ENCODE results near the gene HOXC9. TPM values are rescaled to one million over a fixed set of nuclear protein-coding genes. Genes with fewer than 3 reads are reported as not detected.

HOXC9 gene
- total and polyA plus RNA-seq, 9 of the 15 experiments (the other 6 are each of a cell fraction or from before 2014, with no cell fraction given), result 1.1 to 10.5 (median 9.3) TPM

- TF ChIP-seq SIN3A (IDR thresholded peaks at IDR 0.05; ENCODE audit: borderline replicate concordance in 2 of 2, control insufficient read depth in 1 of 2, low read depth in 2 of 2, low read length in 2 of 2) (no peak), TCF7 (IDR thresholded peaks at IDR 0.05; ENCODE audit: borderline replicate concordance) (no peak), MLX (CRISPR knock-in tag; conservative IDR thresholded peaks at IDR 0.05) (no peak), CREM (IDR thresholded peaks at IDR 0.05; ENCODE audit: low read depth) (peak; percentile 29; the same call in 1 of the 2 replicates), XRCC4 (IDR thresholded peaks at IDR 0.05; ENCODE audit: extremely low read depth, insufficient read depth, insufficient read length) (no peak), NUFIP1 (IDR thresholded peaks at IDR 0.05; ENCODE audit: partially characterized antibody) (no peak), ZNF253 (CRISPR knock-in tag; conservative IDR thresholded peaks at IDR 0.05) (no peak), KLF1 (tag; IDR thresholded peaks at IDR 0.05) (no peak), MCM7 (IDR thresholded peaks at IDR 0.05) (no peak), XRCC5 (IDR thresholded peaks at IDR 0.05; ENCODE audit: low read depth, low read length) (peak; percentile 71), KDM2B (CRISPR knock-in tag; IDR thresholded peaks at IDR 0.05) (0 out of 2 replicates have a peak, but pooled peaks have one; percentile 50), MAFF (IDR thresholded peaks at IDR 0.05; ENCODE audit: low read length) (no peak), SRSF1 (IDR thresholded peaks at IDR 0.05; ENCODE audit: low read depth, low read length) (no peak), HNRNPL (IDR thresholded peaks at IDR 0.05; ENCODE audit: low read depth, low read length) (no peak), MCM3 (IDR thresholded peaks at IDR 0.05) (no peak), KAT7 (CRISPR knock-in tag; IDR thresholded peaks at IDR 0.05; ENCODE audit: borderline replicate concordance) (no peak), GATAD2A (IDR thresholded peaks at IDR 0.05) (no peak), LEF1 (IDR thresholded peaks at IDR 0.05) (no peak), HSF4 (CRISPR knock-in tag; IDR thresholded peaks at IDR 0.05; ENCODE audit: borderline replicate concordance) (no peak), ZSCAN29 (IDR thresholded peaks at IDR 0.05) (no peak), JUN (IDR thresholded peaks at IDR 0.05; ENCODE audit: borderline replicate concordance, low read depth, low read length) (peak; percentile 11; the same call in 1 of the 2 replicates), JUN (CRISPR knock-in tag; IDR thresholded peaks at IDR 0.05; ENCODE audit: borderline replicate concordance) (no peak), HCFC1 (IDR thresholded peaks at IDR 0.05; ENCODE audit: low read depth, low read length) (0 out of 2 replicates have a peak, but pooled peaks have one; percentile 27), CSDE1 (IDR thresholded peaks at IDR 0.05) (no peak), GTF2E2 (tag; IDR thresholded peaks at IDR 0.05) (no peak), MYC (IDR thresholded peaks at IDR 0.05; ENCODE audit: low read depth, low read length) (0 out of 2 replicates have a peak, but pooled peaks have one; percentile 36), MYC (CRISPR knock-in tag; IDR thresholded peaks at IDR 0.05; ENCODE audit: borderline replicate concordance, low read depth) (no peak), ZNF431 (CRISPR knock-in tag; IDR thresholded peaks at IDR 0.05) (no peak), ETV6 (IDR thresholded peaks at IDR 0.05; ENCODE audit: borderline replicate concordance in 1 of 2, low read depth in 2 of 2, low read length in 1 of 2) (no peak), ETV6 (CRISPR knock-in tag; IDR thresholded peaks at IDR 0.05; ENCODE audit: borderline replicate concordance) (no peak), ZBTB2 (IDR thresholded peaks at IDR 0.05) (no peak)
Observed at GRCh38 chr12:54005853-54006558, 6.0 kb downstream of the HOXC9 start (continued).
